Posterior cingulate gyrus (tissue), 11 donors: ENCODE measurements around the gene ZCCHC14.

Experiments used
- DNase-seq, 10 donors: peaks; one replicate each; pipeline versions ENCODE4 v3.0.0 to v3.0.0-alpha.2; 2020 to 2021; ENCODE audit warnings: mixed read lengths in 3 of 10
- intact Hi-C: fragments of 100-400 bp; cut with DNase I; formaldehyde crosslinking; loops from one replicate; pipeline ENCODE4 v1.15.1; 2023

The ZCCHC14 gene

DNA sequence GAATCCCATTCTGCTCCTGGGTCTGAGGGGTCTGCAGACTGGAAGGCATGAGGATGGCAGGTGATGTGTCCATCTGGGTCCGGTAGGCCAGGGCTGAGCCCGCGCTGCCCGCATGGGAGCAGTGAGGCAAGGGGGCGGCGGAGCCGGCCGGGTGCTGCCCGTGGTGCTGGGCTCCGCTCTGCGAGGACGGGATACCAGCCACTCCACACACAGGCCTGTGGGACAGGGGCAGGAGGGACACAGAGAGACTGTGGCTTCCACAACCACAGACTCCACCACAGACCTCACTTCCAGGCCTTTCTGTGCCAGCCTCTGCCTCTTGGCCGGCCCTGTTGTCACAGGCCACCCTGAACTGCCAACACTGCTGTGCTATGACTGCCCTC lies 75.3 kb downstream of the ZCCHC14 start:
- intact Hi-C loops, result loop anchor here (2.0 to 10.0 kb wide), 2 partner anchors 57 to 219 kb away; no protein-coding TSS in a partner anchor
- peak in 1 of 10 donors; percentile 72 for DNase-seq

DNA sequence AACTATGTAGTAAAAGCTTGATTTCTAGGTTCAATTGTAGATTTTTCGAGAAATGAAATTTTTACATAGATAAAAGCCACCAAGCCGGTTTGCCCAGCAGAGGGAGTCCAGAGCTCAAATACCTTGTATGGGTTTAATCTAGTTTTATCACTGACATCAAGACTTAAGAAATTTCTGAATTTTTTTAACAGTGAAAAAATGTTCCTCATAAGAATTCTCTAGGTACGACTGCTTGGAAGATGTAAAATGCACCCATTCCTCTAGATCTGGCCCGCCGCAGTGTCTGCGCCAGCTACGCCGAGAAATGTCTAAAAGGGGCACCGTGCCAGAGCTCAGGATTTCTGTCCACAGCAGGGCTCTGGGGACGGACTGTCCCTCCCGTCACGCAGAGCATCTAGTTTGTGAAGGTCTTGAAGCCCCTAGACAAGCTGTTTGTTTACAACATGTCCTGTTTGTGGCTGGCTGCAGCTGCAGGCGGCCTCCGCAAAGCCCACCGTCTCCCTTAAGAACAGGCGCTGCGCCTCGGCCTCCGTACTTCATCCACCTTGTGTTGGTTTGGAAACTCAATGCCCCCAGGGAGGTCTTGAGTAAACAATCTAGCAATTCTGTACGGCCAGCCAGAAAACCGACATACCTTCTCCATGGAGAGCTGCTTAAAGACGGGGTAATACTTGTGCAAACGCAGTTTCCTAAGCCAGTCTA lies 75.8 kb downstream of the ZCCHC14 start:
- DNase-seq, result peak in 3 of 10 donors; percentile 36 to 83 (median 72)
- intact Hi-C loops, result loop anchor here (2.0 to 10.0 kb wide), 2 partner anchors 58 to 220 kb away; no protein-coding TSS in a partner anchor

DNA sequence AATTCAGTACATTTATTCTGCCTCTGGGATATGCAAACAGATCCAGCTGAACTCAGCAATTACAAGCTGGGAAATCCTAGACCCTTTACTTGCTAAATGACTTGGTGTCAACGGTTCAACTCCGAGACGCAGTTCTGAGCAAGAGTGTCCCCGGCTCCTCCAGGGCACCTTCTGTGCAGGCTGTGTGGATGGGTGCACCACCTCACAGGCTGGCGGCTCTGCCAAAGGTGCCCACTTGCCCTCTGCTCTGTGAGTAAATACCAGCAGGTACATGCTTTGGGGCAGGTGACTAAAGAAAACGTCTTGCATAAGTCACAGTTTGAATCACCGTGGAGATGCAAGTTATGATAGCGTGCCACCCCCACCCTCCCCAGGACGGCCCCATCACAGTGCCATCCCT lies 77.4 kb downstream of the ZCCHC14 start:
- intact Hi-C loops, result loop anchor here (10.0 kb wide), 1 partner anchor 59 kb away; no protein-coding TSS in a partner anchor
- DNase-seq, result peak in 1 of 10 donors; percentile 20

DNA sequence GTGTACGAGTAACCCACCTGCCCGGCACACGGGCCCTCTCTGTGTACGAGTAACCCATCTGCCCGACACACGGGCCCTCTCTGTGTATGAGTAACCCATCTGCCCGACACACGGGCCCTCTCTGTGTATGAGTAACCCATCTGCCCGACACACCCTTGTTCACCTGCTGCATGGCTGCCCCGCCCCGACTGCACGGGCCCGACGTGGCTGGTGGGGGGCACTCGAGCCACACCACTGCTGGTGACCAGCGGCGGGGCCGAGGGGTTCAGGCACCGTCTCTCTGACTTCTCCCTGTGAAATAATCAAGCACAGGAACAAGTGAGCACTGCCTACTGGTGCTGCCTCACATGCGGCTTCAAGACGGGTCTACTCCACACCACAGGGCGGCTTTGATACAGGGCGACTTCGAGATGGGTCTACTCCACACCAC lies 78.6 kb downstream of the ZCCHC14 start:
- intact Hi-C loops, result loop anchor here (10.0 kb wide), 1 partner anchor 61 kb away; no protein-coding TSS in a partner anchor
- peak in 2 of 10 donors; percentile 74 to 79 for DNase-seq

DNA sequence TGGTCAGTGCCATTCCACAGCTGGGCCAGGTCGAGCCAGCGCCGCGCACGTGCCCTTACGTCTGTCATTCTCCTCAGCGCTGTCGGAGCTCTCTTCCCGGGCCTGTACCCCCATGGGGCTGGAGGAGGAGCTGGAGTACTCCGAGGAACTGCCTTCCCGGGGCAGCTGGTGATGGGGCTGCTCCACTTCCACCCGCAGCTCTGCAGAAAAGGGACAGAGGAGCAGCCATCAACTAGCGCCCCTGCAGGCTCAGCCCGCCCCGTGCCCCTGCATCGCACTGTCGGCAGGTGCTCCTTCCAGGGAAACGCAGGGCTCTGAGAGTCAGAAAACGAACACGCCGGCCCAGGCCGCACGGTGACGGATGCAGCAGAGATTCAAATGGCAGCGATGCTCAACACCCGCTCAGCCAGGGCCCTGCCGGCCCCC lies 79.8 kb downstream of the ZCCHC14 start:
- intact Hi-C loops, result loop anchor here (10.0 kb wide), 1 partner anchor 62 kb away; no protein-coding TSS in a partner anchor
- peak in 2 of 10 donors; percentile 76 to 83 for DNase-seq

DNA sequence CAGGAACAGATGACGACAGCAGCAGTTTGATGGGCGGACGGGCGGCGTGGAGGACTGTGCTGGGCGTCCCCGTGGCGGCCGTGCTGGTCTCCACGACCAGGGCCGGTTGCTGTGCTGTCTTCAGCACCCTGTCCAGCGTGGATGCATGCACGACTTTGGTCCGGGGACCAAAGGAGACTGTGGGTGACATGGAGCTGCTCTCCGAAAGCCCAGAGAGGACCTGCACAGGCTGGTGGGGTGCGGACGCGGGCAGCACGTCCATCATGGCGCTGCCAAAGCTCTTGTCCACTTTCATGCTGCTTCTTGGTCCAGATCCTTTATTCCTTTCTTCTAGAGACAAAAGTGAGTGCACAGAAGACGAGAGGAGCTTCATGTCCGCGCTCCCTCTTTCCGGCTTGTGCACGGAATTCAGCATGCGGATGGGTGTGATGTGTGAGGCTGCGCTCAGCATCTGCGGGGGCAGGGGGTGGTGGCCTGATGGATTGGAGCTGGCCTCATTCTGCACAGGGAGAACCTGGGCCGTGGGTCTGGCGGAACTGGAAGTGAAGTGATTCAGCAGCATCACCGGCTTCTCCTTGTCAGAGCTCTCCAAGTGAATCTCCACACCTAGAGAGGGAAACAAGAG lies 80.3 kb downstream of the ZCCHC14 start:
- peak in 2 of 10 donors; percentile 77 to 80 for DNase-seq
- intact Hi-C loops, result loop anchor here (10.0 kb wide), 1 partner anchor 62 kb away; no protein-coding TSS in a partner anchor

DNA sequence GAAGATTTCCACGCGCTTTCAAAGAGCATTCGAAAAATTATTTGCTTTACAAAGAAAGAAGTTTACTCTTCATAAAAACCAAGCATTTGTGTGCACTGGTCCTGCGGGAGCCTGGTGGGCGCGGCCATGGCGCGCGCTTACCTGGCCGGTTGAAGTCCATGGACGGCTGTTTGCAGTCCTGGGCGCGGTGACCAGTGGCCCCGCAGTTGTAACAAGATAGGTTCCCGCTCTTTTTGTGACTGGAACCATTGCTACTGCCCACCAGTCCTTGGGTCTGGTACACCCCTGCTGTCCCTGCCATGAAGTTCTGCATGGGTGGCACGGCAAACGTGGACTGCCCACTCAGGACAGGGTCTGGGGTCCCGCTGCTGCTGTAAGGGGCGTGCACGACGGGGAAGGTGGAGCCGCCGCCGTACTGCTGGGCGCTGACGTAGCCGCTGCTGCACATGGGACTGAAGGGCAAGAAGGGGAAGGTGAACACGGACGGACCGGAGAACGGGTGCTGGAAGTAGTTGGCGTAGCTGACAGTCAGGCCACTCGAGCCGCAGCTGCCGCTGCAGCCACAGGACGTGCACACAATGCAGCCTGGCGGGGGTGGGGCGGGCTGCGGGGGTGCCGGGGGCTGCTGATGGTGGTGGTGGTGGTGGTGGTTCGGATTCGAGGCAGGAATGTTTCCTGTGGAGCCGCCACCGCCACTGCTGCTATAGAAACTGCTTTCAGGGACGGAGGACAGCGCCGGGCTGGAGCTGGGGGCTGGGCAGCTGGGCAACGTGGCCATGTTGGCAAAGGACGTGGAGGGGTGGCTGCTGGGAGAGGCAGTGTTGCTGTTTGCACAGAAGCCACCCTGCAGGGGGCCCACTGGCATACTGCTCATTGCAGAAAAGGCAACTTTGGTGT lies 81.2 kb downstream of the ZCCHC14 start:
- peak in 8 of 10 donors; percentile 39 to 90 (median 54) for DNase-seq
- intact Hi-C loops, result loop anchor here (10.0 kb wide), 1 partner anchor 63 kb away; no protein-coding TSS in a partner anchor

DNA sequence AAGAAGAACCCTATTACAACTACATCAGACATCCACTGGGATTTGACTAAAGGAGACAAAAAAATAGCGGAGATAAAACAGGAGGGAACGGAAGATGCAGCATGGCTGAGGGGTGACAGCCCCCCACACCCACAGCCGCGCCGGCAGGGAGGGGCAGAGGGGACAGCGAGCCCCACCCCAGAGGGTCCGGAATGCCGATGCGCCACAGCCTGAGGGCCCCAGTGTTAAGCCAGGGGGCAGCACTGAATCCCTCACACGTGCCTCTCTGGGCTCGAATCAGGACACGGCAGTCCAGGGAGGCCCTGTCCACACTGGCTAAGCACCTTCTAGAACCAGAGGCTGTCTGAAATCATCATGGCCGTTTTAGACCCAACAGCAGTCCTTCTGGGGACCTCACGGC lies 81.9 kb downstream of the ZCCHC14 start:
- intact Hi-C loops, result loop anchor here (10.0 kb wide), 1 partner anchor 64 kb away; no protein-coding TSS in a partner anchor
- peak in 2 of 10 donors; percentile 24 to 77 for DNase-seq

DNA sequence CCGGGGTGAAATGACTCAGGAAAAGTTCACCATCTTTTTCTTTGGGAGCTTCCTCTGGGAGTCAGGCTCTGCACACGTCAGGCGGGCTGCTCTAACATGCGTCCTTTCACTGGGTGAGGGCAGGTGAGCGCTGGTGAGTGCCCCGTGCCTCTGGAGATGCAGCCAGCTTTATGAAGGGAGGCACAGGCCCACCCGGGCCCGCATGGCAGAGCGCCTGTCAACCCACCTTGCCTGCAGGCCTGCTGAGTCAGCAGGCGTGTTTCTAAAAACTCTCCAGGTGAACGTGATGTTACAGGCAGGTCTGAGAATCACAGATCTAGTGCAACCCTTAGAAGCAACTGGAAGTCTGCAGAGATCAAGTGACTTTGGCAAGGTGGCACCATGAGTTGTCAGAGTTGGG lies 82.3 kb downstream of the ZCCHC14 start:
- intact Hi-C loops, result loop anchor here (10.0 kb wide), 1 partner anchor 64 kb away; no protein-coding TSS in a partner anchor
- peak in 1 of 10 donors; percentile 72 for DNase-seq

DNA sequence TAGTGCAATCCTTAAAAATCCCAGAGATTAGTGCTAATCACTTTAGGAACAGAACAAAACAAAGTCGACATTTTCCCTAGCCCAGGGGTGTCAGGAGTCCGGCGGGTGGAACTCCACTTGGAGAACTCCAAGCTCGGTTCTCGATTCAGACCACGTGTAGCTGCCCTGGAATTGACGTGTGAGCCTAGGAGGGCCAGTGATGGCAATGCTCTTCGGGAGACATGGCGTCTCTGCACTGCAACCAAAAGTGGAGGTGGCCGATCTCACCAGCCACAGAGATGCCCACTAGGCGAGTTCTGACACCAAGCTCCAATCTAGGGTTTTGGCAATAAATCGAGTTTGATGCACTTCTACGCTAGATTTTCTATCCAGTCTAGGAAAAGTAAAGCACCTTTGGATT lies 83.0 kb downstream of the ZCCHC14 start:
- peak in 1 of 10 donors; percentile 31 for DNase-seq
- intact Hi-C loops, result loop anchor here (10.0 kb wide), 1 partner anchor 65 kb away; no protein-coding TSS in a partner anchor

DNA sequence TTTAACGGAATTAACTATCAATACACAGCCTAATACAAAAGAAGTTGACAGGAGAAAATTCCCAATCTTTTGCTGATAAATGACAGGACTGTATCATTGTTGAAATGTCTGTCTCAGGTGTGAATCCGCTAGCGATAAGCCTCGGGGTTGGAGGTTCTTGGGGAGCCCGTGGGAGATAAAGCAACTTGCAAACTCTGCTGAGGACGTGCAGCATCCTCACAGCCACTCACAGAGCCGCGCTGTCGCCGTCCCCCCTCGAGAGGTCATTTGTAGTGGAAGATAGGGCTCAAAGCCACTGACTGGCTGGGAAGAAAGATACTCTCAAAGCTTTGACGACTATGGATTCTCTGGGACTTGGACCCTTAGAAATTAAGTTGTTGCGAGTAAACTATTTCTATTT lies 83.7 kb downstream of the ZCCHC14 start:
- DNase-seq, result peak in 1 of 10 donors; percentile 39

DNA sequence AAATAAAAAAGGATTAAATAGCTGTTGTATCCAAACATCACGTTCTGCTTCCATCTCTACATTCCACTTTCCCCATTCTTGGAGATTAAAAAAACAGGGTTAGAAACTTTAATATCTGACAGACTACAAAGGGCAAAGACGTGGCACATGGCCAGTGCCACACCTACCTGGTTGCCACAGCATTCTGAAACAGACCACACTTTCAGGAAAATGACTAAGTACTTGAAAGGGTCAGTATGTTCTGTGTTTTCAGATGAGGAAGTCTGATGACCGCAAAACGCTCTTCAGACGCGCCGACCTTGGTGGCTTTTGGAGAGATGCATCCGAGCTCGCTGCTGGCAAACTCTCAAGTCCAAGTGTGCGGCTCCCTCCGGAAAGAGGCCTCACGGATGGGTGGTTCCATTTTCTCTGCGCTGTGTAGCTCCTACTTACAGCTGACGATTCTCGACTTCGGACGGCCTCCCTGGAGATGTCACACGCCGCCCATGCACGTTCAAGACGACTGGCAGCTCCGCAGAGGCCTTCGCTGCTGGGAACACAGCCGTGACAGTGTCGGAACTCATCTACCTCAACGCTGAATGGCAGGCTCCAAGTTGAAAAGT lies 85.2 kb downstream of the ZCCHC14 start:
- DNase-seq, result peak in 2 of 10 donors; percentile 48 to 78
- intact Hi-C loops, result no loop called here

More for the DNA sequence above, 83.7 kb downstream of the ZCCHC14 start:
- intact Hi-C loops, result no loop called here

DNA sequence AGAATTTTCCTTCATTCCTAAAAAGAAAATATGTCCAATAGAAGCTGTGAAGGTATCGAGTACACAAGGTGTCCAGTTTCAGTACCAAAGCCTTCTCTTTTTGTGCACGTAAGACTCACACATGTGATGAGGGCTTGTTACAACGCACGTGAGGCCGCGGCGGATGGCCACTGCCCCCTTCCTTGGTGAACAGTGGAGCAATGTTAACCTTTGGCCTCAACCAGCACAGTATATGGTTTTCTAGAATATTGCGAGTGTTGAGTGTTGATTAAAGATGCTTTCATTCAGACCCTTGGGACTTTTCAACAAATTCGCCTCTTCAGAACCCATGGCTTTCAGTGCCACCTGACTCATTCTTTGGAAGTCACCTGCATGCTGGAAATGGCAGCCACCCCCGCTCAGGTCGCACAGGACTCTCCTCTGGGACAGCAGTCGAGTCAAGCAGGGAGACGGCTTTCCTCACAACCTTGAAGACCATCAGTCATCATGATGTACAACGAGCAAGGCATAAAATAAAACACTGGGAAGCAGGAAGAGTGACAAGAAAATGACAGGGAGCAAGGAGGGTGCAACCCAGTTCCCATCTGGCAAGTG lies 86.2 kb downstream of the ZCCHC14 start:
- peak in 2 of 10 donors; percentile 26 to 71 for DNase-seq
- intact Hi-C loops, result no loop called here

DNA sequence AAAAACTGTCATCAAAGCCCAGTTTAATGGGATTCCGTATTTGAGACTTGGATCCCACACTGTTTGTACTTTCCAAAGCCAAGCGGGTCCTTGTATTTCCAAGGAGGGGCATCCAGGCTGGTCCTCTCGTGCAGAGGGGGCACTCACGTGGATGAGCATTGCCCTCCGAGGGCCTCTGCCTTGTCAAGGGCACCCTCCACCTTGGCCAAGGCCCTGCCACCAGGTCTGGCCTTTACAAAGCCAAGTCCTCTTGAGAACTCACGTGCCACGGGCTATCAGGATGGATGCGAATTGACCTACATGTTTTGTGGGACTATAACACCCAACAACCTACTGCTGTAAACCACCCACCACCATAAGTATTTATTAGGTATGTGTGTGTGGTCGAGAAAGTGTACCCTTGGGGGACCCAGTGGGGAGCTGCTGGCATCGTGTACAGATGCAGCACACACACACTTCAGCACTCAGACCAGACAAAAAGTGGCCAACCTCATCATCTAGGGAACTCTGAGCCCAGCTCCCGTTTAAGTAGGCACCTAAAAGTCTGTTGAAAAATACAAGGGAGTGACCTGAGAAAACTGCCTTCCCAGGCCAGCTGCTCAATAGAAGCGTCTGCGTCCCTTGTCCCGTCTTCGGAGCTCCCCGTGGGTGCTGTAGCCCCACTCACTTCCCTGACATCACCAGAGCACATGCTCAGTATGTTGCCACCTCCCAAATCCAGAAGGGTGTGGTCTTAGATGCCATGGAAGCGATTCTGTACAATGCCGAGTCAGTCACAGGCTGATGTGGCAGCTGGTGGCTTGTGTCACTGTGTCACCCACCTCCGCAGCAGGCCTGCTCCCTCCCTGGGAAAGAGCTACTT lies 87.8 kb downstream of the ZCCHC14 start:
- intact Hi-C loops, result no loop called here
- DNase-seq, result peak in 2 of 10 donors; percentile 53 to 60

DNA sequence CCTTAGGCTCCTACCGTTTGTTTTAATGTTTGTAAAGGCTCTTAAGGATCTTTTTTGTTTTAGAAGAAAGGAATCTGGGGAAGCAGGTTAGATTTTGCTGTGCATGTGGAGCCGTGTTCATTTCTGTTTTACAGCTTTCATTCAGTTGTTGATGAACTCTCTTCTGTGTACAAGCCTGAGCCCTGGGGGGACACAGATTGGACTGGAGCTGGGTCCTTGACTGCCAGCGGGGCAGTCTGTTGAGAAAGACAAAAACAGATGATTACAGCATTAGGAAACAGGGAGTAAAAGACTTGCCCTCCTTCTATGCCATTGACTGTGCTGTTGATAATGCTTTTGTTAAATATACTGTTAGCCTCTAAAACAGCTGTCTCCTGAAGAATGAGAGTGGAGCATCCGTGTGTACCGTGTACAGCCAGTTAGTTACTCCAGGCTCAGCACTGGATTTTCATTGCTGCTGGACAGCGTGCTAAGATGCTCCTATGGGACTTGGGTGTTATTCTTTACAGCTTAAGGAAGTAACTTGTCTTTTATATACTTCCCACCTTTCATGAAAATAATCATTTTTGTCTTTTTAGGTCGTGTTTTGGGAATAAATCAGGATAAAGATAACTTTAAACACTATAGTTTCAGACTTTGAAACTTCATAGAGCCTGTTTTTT lies 97.5 kb downstream of the ZCCHC14 start:
- no peak for DNase-seq
- intact Hi-C loops, result no loop called here

DNA sequence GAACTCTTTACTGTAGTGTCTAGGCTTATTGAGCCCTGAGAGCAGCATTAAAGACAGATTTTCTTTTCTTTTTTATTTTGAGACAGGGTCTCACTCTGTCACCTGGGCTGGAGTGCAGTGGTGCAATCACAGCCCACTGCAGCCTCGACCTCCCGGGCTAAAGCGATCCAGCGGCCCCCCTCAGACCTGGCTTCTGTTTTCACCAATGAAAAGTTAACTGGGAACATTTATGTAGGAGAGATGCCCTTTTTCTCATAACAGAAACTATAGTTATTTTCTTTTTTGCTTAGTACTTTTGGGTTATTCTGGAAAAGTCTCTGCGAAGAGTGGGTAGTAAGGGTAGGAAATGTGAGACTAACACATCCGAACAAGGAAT lies 99.2 kb downstream of the ZCCHC14 start:
- DNase-seq, result peak in 2 of 10 donors; percentile 40 to 45
- intact Hi-C loops, result loop anchor here (2.0 to 5.0 kb wide), 3 partner anchors 77 to 374 kb away; partner anchors contain the start of genes C16orf95, KLHDC4 and ZCCHC14
